ENCODE measurements around the gene JOSD1. TPM values are rescaled to one million over a fixed set of nuclear protein-coding genes. Genes with fewer than 3 reads are reported as not detected.
A peak's percentile ranks its signal among the peaks of the same experiment; 100 is the strongest.

The JOSD1 gene
- total and polyA plus RNA-seq, 12 donors, result 9.6 to 37.3 (median 21.8) TPM

DNA sequence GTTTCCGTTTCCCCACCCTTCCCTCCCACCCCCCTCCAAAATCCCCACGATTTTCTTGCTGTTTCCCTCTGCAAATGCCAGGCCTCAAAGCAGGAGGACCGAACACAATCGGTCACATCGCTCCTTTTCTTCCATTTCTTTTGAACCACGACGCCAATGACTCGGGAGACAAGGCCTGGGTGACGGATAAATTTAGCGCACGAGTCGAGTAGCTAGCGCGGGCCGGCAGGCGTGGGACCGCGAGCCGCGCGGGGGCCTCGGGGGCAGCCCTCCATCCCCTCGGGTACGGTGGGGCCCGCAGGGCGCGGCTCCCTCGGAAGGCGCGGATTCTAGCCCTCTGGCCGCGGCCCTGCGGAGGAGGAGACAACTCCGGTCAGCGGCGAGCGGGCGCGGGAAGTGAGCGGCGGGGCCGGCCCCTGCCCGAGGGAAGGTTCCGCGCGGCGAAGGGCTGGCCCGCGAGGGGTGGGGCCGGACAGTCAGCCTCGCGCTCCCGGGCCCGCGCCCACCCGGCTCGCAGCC lies 414 bp downstream of the JOSD1 start:
- ATAC-seq, result peak; percentile 5 to 46 (median 34)
- TF ChIP-seq, protein P1, sequence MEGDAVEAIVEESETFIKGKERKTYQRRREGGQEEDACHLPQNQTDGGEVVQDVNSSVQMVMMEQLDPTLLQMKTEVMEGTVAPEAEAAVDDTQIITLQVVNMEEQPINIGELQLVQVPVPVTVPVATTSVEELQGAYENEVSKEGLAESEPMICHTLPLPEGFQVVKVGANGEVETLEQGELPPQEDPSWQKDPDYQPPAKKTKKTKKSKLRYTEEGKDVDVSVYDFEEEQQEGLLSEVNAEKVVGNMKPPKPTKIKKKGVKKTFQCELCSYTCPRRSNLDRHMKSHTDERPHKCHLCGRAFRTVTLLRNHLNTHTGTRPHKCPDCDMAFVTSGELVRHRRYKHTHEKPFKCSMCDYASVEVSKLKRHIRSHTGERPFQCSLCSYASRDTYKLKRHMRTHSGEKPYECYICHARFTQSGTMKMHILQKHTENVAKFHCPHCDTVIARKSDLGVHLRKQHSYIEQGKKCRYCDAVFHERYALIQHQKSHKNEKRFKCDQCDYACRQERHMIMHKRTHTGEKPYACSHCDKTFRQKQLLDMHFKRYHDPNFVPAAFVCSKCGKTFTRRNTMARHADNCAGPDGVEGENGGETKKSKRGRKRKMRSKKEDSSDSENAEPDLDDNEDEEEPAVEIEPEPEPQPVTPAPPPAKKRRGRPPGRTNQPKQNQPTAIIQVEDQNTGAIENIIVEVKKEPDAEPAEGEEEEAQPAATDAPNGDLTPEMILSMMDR (IDR thresholded peaks at IDR 0.05), result no peak
- WGBS, 2 donors, result 0% methylated on average over 34 to 57 of the region's 57 CpGs
- Histone ChIP-seq H3K27ac (peak overlapping the region; percentile 94 to 99 (median 98)), H3K4me1 (peaks cover 33 to 66% (median 57%) of the 10 kb centered on the region in 9 donors), H3K27me3 (no peaks in the 10 kb centered on the region), H3K4me3 (peak overlapping the region; percentile 53 to 96 (median 78)), H3K36me3 (peaks cover 0 to 4% (median 0%) of the 10 kb centered on the region in 9 donors), H3K9me3 (no peaks in the 10 kb centered on the region)
- intact Hi-C loops (cut with DNase I), result loop anchor here in 1 of 10 donors (10.0 kb wide), 2 partner anchors 54 to 196 kb away; partner anchors contain the start of genes DDX17 and SUN2
- DNase-seq, result peak; percentile 72 to 78

DNA sequence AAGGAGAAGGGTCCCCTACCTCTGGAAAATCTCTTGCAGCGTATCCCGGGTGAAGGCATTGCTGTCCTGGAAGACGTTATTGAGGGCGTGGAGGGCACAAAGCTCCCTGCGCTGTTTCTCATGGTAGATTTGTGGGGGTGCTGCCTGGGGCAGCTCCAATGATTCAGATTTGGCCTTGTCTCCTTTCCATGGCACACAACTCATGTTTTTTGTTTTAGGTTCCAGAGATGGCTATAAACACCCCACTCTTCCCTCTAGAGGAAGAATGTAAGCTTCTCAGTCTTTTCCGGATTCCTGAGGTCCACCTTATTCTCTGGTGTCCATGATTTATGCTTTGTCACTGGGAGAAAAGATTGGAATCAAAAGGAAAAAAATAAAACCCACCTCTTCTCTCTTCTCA lies 959 bp downstream of the JOSD1 start:
- DNase-seq, result no peak
- intact Hi-C loops (cut with DNase I), result loop anchor here in 1 of 10 donors (10.0 kb wide), 2 partner anchors 55 to 195 kb away; partner anchors contain the start of genes DDX17 and SUN2
- ATAC-seq, result no peak
- Histone ChIP-seq H3K4me1 (peaks cover 31 to 68% (median 53%) of the 10 kb centered on the region in 9 donors), H3K27ac (peak overlapping the region; percentile 94 to 99 (median 98)), H3K9me3 (no peaks in the 10 kb centered on the region), H3K27me3 (no peaks in the 10 kb centered on the region), H3K4me3 (peak overlapping the region; percentile 53 to 96 (median 78)), H3K36me3 (peaks cover 0 to 9% (median 0%) of the 10 kb centered on the region in 9 donors)
- WGBS, 2 donors, result 13% methylated on average over 6 of the region's 6 CpGs
- TF ChIP-seq, protein P1 (IDR thresholded peaks at IDR 0.05), result no peak

DNA sequence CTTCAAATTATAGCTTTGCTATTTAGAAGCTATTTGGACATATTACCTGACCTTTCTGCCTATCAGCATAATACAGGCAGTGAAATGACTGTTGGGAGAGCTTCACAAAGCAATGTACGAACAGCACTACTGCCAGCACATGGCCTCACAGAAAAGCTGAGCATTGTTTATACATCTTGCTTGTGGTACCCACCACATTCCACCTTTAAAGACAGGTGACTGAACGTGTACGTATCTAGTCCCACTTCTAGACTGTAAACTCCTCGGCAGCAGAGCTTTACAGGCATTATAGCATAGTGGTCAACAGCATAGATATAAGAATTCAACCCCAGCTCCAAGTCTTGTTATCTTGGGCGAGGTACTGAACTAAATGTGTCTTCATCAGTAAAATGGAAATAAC lies 1.6 kb downstream of the JOSD1 start:
- Histone ChIP-seq H3K9me3 (no peaks in the 10 kb centered on the region), H3K27me3 (no peaks in the 10 kb centered on the region), H3K4me3 (peak overlapping the region; percentile 53 to 96 (median 78)), H3K36me3 (peaks cover 0 to 16% (median 0%) of the 10 kb centered on the region in 9 donors), H3K27ac (peak overlapping the region in 9 of 10 donors; percentile 94 to 99 (median 98)), H3K4me1 (peaks cover 28 to 65% (median 50%) of the 10 kb centered on the region in 9 donors)
- 37 to 44% methylated on average over 5 of the region's 5 CpGs for WGBS, 2 donors
- TF ChIP-seq, protein P1 (IDR thresholded peaks at IDR 0.05), result no peak
- DNase-seq (no peak), ATAC-seq (no peak)
- intact Hi-C loops (cut with DNase I), result no loop called here

DNA sequence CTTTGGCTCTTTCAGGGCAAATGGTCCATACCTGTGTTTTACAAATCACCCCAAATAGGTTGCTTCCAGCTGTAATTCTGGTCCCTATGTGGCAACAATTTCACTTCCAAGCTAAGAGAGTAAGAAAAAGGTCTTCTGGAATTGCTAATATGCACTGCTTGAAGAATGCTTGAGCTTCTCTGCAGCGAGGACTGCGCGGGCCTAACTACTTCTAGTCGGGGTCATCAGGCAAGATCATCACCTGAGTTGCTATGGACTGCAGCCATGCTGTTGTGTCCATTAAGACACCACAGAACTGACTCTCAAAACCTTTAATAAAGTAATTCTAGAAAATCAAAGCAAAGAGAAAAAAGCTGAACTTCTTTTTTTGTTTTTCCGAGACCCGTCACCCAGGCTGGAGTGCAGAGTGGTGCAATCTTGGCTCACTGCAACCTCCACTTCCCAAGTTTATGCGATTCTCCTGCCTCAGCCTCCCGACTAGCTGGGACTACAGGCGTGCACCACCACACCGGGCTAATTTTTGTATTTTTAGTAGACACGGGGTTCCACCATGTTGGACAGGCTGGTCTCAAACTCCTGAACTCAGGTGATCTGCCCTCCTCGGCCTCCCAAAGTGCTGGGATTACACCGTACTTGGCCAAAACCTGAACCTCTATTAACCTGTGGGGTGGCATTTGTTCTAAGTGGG lies 2.2 kb downstream of the JOSD1 start:
- TF ChIP-seq, protein P1 (IDR thresholded peaks at IDR 0.05), result no peak
- peak overlapping the region in 9 of 10 donors; percentile 68 to 96 (median 80) for H3K4me3 ChIP-seq
- peaks cover 28 to 69% (median 50%) of the 10 kb centered on the region in 9 donors for H3K4me1 ChIP-seq
- DNase-seq, result no peak
- intact Hi-C loops (cut with DNase I), result no loop called here
- 90 to 92% methylated on average over 13 of the region's 13 CpGs for WGBS, 2 donors
- H3K27me3 ChIP-seq, result no peaks in the 10 kb centered on the region
- H3K36me3 ChIP-seq, result peaks cover 0 to 19% (median 0%) of the 10 kb centered on the region in 9 donors
- ATAC-seq, result no peak
- H3K27ac ChIP-seq, result peak overlapping the region in 8 of 10 donors; percentile 94 to 99 (median 98)
- H3K9me3 ChIP-seq, result no peaks in the 10 kb centered on the region

Measured in heart right ventricle (tissue), 16 donors.